Loucy (cell line): Measurements from ENCODE around the gene CSNK1G1.

ENCODE experiments used
- EZH2phosphoT487 ChIP-seq: fragments of 200-600 bp; IDR thresholded peaks from 2 replicates; pipeline ENCODE4 v1.6.1; 2018; ENCODE audit warnings: antibody characterized with exemption, mild to moderate bottlenecking, moderate library complexity, borderline replicate concordance
- TF ChIP-seq, protein P1 (sequence below): fragments of 200-600 bp; sonication (generic); conservative IDR thresholded peaks from 2 replicates; pipeline ENCODE4 v1.5.1; 2014; ENCODE audit warnings: mild to moderate bottlenecking, antibody characterized with exemption, low read length

DNA sequence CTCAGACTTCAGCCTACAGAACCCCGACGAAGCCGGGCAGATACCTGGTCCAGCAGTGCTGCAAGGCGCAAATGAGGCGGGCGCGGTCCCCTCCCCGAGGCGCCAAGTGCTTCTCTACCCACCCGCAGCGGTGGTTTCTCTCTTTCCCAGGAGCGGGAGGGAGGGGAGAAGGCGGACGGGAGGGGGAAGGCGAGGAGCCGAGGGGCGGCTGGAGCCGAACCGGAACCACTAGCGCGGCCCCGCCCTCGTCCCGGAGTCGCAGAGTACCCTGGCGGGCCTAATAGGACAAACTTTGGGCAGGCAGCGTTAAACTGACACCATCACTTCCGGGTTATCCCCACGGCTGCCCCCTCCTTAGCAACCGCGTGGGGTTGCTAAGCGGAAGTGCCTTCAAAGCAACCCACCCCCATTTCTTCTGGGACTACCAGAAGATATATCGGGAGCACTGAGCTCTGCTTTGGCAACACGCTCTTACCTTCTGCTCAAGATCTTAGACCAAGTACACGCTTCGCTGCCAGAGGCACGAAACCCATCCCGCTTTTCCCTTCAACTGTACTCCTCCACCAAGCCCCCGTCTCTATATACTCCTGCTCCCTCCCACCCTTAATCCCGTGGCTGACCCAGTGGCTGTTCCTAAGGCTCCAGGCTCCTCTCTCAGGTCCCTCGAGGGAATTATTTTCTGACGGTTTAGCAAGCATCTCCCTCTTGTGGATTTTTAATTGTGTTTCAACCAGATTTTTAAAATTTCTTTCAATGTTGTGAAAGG, at the start of gene CSNK1G1:
- TF ChIP-seq, protein P1, sequence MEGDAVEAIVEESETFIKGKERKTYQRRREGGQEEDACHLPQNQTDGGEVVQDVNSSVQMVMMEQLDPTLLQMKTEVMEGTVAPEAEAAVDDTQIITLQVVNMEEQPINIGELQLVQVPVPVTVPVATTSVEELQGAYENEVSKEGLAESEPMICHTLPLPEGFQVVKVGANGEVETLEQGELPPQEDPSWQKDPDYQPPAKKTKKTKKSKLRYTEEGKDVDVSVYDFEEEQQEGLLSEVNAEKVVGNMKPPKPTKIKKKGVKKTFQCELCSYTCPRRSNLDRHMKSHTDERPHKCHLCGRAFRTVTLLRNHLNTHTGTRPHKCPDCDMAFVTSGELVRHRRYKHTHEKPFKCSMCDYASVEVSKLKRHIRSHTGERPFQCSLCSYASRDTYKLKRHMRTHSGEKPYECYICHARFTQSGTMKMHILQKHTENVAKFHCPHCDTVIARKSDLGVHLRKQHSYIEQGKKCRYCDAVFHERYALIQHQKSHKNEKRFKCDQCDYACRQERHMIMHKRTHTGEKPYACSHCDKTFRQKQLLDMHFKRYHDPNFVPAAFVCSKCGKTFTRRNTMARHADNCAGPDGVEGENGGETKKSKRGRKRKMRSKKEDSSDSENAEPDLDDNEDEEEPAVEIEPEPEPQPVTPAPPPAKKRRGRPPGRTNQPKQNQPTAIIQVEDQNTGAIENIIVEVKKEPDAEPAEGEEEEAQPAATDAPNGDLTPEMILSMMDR, result peak; percentile 60
- no peak for TF ChIP-seq EZH2phosphoT487
